WTC11 (cell line): ENCODE data around the gene GPX1. TPM values are rescaled to one million over a fixed set of nuclear protein-coding genes. Genes with fewer than 3 reads are reported as not detected.

ENCODE experiments used
- ATF1 ChIP-seq: sonication (generic); formaldehyde crosslinking; IDR thresholded peaks from 2 replicates; pipeline ENCODE4 v1.8.1; 2023; ENCODE audit warnings: mild to moderate bottlenecking, moderate library complexity, missing genetic modification reagents
- ATF3 ChIP-seq: sonication (generic); formaldehyde crosslinking; conservative IDR thresholded peaks from 2 replicates; pipeline ENCODE4 v1.8.1; 2022; ENCODE audit warnings: mild to moderate bottlenecking, missing genetic modification reagents
- E2F5 ChIP-seq: sonication (generic); formaldehyde crosslinking; IDR thresholded peaks from 2 replicates; pipeline ENCODE4 v1.8.1; 2022; ENCODE audit warnings: mild to moderate bottlenecking, moderate library complexity, missing genetic modification reagents
- ESRRA ChIP-seq: sonication (generic); formaldehyde crosslinking; IDR thresholded peaks from 2 replicates; pipeline ENCODE4 v1.8.1; 2022; ENCODE audit warnings: mild to moderate bottlenecking, missing genetic modification reagents, borderline replicate concordance
- ETV6 ChIP-seq: sonication (generic); formaldehyde crosslinking; IDR thresholded peaks from 2 replicates; pipeline ENCODE4 v1.8.1; 2022; ENCODE audit warnings: mild to moderate bottlenecking, missing genetic modification reagents
- FOXJ3 ChIP-seq: sonication (generic); formaldehyde crosslinking; IDR thresholded peaks from 2 replicates; pipeline ENCODE4 v1.9.0; 2021; ENCODE audit warnings: missing genetic modification reagents, mild to moderate bottlenecking, borderline replicate concordance
- GRHL2 ChIP-seq: fragments of 250-450 bp; sonication (Bioruptor Pico); IDR thresholded peaks from 2 replicates; pipeline ENCODE4 v1.8.0; 2022; ENCODE audit warnings: mild to moderate bottlenecking, moderate library complexity; ENCODE audit not compliant: insufficient replicate concordance, severe bottlenecking
- IRF2 ChIP-seq: sonication (generic); formaldehyde crosslinking; IDR thresholded peaks from 2 replicates; pipeline ENCODE4 v1.8.0; 2022; ENCODE audit warnings: low read depth, missing genetic modification reagents, borderline replicate concordance
- JAZF1 ChIP-seq: fragments of 250-450 bp; sonication (Bioruptor Pico); IDR thresholded peaks from 2 replicates; pipeline ENCODE4 v1.9.0; 2021; ENCODE audit warnings: moderate library complexity, mild to moderate bottlenecking, inconsistent platforms
- JUN ChIP-seq: sonication (generic); formaldehyde crosslinking; IDR thresholded peaks from 2 replicates; pipeline ENCODE4 v1.8.0; 2023; ENCODE audit warnings: mild to moderate bottlenecking, missing genetic modification reagents
- KAT7 ChIP-seq: sonication (generic); formaldehyde crosslinking; IDR thresholded peaks from 2 replicates; pipeline ENCODE4 v1.8.1; 2023; ENCODE audit warnings: missing genetic modification reagents, mild to moderate bottlenecking, borderline replicate concordance
- MXD4 ChIP-seq: fragments of 250-450 bp; sonication (Bioruptor Pico); IDR thresholded peaks from 2 replicates; pipeline ENCODE4 v1.8.0; 2021; ENCODE audit warnings: mild to moderate bottlenecking, moderate library complexity, borderline replicate concordance
- MYBL2 ChIP-seq: sonication (generic); formaldehyde crosslinking; IDR thresholded peaks from 2 replicates; pipeline ENCODE4 v1.8.1; 2023; ENCODE audit warnings: mild to moderate bottlenecking, moderate library complexity, missing genetic modification reagents
- NFATC4 ChIP-seq: fragments of 250-450 bp; sonication (Bioruptor Pico); IDR thresholded peaks from 2 replicates; pipeline ENCODE4 v1.9.0; 2021; ENCODE audit warnings: mild to moderate bottlenecking
- SMAD3 ChIP-seq: sonication (generic); formaldehyde crosslinking; IDR thresholded peaks from 2 replicates; pipeline ENCODE4 v1.8.0; 2022; ENCODE audit warnings: missing genetic modification reagents, mild to moderate bottlenecking, borderline replicate concordance
- TCF7 ChIP-seq: sonication (generic); formaldehyde crosslinking; IDR thresholded peaks from 2 replicates; pipeline ENCODE4 v1.8.0; 2022; ENCODE audit warnings: mild to moderate bottlenecking, low read depth, missing genetic modification reagents, moderate library complexity
- TEAD1 ChIP-seq: sonication (generic); formaldehyde crosslinking; IDR thresholded peaks from 2 replicates; pipeline ENCODE4 v1.8.0; 2022; ENCODE audit warnings: mild to moderate bottlenecking, missing genetic modification reagents
- ZBTB43 ChIP-seq: sonication (generic); formaldehyde crosslinking; IDR thresholded peaks from 2 replicates; pipeline ENCODE4 v1.8.1; 2023; ENCODE audit warnings: mild to moderate bottlenecking, missing genetic modification reagents
- ZNF232 ChIP-seq: sonication (generic); formaldehyde crosslinking; IDR thresholded peaks from 2 replicates; pipeline ENCODE4 v1.8.0; 2022; ENCODE audit warnings: mild to moderate bottlenecking, missing genetic modification reagents
- ZNF416 ChIP-seq: fragments of 250-450 bp; sonication (Bioruptor Pico); IDR thresholded peaks from 2 replicates; pipeline ENCODE4 v1.9.0; 2021; ENCODE audit warnings: mild to moderate bottlenecking, inconsistent platforms
- ZNF423 ChIP-seq: fragments of 250-450 bp; sonication (Bioruptor Pico); IDR thresholded peaks from 2 replicates; pipeline ENCODE4 v2.1.2; 2022; ENCODE audit warnings: mild to moderate bottlenecking, moderate library complexity
- ZNF425 ChIP-seq: fragments of 250-450 bp; sonication (Bioruptor Pico); conservative IDR thresholded peaks from 2 replicates; pipeline ENCODE4 v1.9.0; 2021; ENCODE audit warnings: mild to moderate bottlenecking
- total RNA-seq: library from RNA; stranded (reverse); gene quantifications from 3 replicates; pipeline ENCODE4 v1.2.3, GENCODE V29; 2021
- TF ChIP-seq, protein P1 (sequence below): fragments of 250-450 bp; sonication (Bioruptor Pico); IDR thresholded peaks from 2 replicates; pipeline ENCODE4 v1.9.0; 2021; ENCODE audit warnings: mild to moderate bottlenecking
- TF ChIP-seq, protein P2 (sequence below): sonication (generic); formaldehyde crosslinking; conservative IDR thresholded peaks from 2 replicates; pipeline ENCODE4 v1.8.1; 2023; ENCODE audit warnings: mild to moderate bottlenecking, low read depth, missing genetic modification reagents, moderate library complexity
- TF ChIP-seq, protein P3 (sequence below): sonication (generic); formaldehyde crosslinking; IDR thresholded peaks from 2 replicates; pipeline ENCODE4 v1.8.0; 2022; ENCODE audit warnings: mild to moderate bottlenecking, missing genetic modification reagents

GPX1 gene
- total RNA-seq, 1 experiment from 2014 or later, result 323 TPM

DNA sequence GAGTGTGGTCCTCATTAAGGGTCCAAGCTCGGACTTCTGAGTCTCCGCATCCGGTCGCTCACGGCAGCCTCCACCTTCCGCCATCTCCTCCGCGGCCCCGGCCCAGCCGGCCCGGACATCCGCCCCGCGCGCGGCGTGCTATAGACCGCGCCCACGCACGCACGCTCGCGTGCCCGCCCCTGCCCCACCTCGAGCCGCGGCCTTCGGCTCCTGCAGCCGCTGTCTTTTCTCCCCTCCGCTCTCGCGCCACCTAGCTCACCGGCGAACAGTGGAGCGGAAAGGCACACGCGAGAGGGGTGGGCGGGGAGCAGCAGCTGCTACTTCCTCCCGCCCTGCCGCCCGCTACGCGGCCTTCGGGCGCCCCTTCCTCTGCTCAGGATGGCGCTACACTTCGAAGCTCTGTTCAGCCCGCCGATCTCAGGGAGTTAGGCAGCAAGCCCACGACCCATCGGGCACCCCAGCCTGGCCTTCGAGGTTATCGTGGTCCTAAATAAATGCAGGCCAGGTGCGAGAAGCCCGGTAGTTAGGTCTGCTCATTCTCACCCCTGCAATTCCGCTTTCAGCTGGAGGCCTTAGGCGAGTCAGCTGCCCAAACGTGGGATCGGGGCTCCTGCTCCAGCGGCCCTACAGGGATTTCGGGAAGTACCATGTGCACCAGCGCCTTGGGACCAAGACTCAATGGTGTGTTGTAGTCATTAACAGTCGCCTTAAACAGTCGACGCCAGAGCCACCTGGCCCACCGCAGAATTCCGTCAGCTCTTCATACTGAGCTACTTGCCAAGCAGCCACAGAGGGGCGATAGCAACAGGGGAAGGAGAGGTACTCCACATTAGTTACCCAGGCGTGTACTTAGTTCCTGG lies 18.0 kb downstream of the GPX1 start, which contains the start of gene USP4 (continued):
- TF ChIP-seq, protein P1, sequence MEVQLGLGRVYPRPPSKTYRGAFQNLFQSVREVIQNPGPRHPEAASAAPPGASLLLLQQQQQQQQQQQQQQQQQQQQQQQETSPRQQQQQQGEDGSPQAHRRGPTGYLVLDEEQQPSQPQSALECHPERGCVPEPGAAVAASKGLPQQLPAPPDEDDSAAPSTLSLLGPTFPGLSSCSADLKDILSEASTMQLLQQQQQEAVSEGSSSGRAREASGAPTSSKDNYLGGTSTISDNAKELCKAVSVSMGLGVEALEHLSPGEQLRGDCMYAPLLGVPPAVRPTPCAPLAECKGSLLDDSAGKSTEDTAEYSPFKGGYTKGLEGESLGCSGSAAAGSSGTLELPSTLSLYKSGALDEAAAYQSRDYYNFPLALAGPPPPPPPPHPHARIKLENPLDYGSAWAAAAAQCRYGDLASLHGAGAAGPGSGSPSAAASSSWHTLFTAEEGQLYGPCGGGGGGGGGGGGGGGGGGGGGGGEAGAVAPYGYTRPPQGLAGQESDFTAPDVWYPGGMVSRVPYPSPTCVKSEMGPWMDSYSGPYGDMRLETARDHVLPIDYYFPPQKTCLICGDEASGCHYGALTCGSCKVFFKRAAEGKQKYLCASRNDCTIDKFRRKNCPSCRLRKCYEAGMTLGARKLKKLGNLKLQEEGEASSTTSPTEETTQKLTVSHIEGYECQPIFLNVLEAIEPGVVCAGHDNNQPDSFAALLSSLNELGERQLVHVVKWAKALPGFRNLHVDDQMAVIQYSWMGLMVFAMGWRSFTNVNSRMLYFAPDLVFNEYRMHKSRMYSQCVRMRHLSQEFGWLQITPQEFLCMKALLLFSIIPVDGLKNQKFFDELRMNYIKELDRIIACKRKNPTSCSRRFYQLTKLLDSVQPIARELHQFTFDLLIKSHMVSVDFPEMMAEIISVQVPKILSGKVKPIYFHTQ (CRISPR knock-in tag), result no peak
- peak; percentile 96; the same call in 1 of the 2 replicates for TF ChIP-seq MYBL2
- no peak for TF ChIP-seq IRF2
- TF ChIP-seq NFATC4 (CRISPR knock-in tag), result no peak
- peak; percentile 76; the same call in 1 of the 2 replicates for TF ChIP-seq ZNF232
- TF ChIP-seq ZBTB43 (CRISPR knock-in tag), result peak; percentile 92; the same call in 1 of the 2 replicates
- TF ChIP-seq FOXJ3, result no peak
- peak; percentile 75; the same call in 1 of the 2 replicates for TF ChIP-seq TCF7 (CRISPR knock-in tag)
- no peak for TF ChIP-seq ZNF425 (CRISPR knock-in tag)
- TF ChIP-seq, protein P2, sequence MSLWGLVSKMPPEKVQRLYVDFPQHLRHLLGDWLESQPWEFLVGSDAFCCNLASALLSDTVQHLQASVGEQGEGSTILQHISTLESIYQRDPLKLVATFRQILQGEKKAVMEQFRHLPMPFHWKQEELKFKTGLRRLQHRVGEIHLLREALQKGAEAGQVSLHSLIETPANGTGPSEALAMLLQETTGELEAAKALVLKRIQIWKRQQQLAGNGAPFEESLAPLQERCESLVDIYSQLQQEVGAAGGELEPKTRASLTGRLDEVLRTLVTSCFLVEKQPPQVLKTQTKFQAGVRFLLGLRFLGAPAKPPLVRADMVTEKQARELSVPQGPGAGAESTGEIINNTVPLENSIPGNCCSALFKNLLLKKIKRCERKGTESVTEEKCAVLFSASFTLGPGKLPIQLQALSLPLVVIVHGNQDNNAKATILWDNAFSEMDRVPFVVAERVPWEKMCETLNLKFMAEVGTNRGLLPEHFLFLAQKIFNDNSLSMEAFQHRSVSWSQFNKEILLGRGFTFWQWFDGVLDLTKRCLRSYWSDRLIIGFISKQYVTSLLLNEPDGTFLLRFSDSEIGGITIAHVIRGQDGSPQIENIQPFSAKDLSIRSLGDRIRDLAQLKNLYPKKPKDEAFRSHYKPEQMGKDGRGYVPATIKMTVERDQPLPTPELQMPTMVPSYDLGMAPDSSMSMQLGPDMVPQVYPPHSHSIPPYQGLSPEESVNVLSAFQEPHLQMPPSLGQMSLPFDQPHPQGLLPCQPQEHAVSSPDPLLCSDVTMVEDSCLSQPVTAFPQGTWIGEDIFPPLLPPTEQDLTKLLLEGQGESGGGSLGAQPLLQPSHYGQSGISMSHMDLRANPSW, result peak; percentile 91
- no peak for TF ChIP-seq ATF3 (CRISPR knock-in tag)
- TF ChIP-seq JAZF1, result no peak
- TF ChIP-seq ATF1, result no peak
- peak; percentile 75; the same call in 1 of the 2 replicates for TF ChIP-seq ETV6 (CRISPR knock-in tag)
- peak; percentile 72 for TF ChIP-seq E2F5 (CRISPR knock-in tag)
- TF ChIP-seq SMAD3 (CRISPR knock-in tag), result no peak; the same call in 1 of the 2 replicates
- TF ChIP-seq ZNF423 (CRISPR knock-in tag), result no peak
- TF ChIP-seq, protein P3, sequence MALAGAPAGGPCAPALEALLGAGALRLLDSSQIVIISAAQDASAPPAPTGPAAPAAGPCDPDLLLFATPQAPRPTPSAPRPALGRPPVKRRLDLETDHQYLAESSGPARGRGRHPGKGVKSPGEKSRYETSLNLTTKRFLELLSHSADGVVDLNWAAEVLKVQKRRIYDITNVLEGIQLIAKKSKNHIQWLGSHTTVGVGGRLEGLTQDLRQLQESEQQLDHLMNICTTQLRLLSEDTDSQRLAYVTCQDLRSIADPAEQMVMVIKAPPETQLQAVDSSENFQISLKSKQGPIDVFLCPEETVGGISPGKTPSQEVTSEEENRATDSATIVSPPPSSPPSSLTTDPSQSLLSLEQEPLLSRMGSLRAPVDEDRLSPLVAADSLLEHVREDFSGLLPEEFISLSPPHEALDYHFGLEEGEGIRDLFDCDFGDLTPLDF (CRISPR knock-in tag), result peak; percentile 16; the same call in 1 of the 2 replicates
- peak; percentile 87 for TF ChIP-seq ESRRA (CRISPR knock-in tag)
- peak; percentile 93 for TF ChIP-seq TEAD1 (CRISPR knock-in tag)
- TF ChIP-seq ZNF416 (CRISPR knock-in tag), result no peak
- TF ChIP-seq JUN (CRISPR knock-in tag), result no peak
- TF ChIP-seq MXD4 (CRISPR knock-in tag), result no peak
- no peak for TF ChIP-seq GRHL2 (CRISPR knock-in tag)
- TF ChIP-seq KAT7 (CRISPR knock-in tag), result peak; percentile 98
